ENCODE results near the gene CTNNA3.

CTNNA3 gene

DNA sequence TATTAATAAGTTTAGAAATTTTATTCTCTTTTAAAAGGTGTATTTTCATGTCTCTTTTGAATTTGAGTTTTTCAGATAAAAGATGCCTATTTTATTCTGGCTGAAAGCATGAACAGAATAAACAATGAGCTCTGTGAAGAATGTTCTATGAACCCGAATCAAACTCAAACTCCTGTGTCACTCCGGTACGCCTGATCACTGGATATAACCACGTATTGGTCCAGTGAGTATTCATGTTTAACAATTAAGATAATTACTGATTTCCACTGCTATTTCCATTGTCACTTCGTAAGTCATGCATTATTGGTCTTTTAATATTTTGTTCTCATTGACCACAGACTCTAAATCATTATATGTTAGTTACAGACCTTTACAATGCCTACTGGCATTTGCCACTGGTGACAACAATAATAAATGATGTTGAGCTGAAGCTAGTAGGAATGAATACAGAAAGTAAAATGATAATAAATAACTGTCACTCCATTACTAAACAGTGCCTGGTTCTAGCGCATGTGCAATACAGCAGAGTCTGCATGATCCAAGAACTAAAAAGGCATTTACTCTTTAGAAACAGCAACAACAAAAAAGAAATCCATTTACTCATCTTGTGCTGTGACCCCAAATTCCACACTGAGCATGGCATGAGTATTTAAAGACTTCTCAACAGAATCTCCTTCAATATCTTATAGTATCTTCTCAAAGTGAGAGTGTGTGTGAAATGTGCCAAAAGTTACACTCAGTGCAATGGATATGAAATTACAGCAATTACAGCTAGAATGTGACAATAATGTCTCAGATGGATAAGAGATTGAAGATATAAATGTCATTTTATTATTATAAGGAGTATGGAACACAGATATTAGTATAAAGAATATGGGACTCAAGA is 1597.2 kb downstream of the CTNNA3 start:
- in situ Hi-C loops (cut with MboI; ENCODE audit: low pct_unique_long_range_greater_than_20kb, low sequenced_read_pairs, unreplicated experiment) = no loop called here
- no peak for DNase-seq (ENCODE audit: low spot score)
- TF ChIP-seq, protein P1, sequence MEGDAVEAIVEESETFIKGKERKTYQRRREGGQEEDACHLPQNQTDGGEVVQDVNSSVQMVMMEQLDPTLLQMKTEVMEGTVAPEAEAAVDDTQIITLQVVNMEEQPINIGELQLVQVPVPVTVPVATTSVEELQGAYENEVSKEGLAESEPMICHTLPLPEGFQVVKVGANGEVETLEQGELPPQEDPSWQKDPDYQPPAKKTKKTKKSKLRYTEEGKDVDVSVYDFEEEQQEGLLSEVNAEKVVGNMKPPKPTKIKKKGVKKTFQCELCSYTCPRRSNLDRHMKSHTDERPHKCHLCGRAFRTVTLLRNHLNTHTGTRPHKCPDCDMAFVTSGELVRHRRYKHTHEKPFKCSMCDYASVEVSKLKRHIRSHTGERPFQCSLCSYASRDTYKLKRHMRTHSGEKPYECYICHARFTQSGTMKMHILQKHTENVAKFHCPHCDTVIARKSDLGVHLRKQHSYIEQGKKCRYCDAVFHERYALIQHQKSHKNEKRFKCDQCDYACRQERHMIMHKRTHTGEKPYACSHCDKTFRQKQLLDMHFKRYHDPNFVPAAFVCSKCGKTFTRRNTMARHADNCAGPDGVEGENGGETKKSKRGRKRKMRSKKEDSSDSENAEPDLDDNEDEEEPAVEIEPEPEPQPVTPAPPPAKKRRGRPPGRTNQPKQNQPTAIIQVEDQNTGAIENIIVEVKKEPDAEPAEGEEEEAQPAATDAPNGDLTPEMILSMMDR (IDR thresholded peaks at IDR 0.05; ENCODE audit: extremely low read depth, insufficient read depth, missing control alignments) = no peak

DNA sequence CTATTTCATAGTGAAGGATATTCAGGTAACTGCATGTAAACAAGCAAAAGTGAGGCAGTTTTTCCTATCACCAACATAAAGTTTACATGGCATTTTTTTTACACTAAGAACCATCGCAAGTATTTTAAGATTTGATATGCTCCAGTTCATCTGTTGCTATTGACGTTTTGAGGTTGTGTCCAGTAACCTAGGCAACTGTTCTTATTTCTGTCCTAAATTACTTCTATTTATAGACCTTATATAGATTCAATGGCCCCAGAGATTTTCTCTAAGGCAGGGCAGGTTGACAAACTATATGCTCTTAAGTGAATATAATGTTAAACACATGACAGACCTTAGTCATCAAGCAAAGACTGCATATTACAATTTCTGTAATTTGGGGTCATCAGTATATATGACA is 1600.4 kb downstream of the CTNNA3 start:
- no peak for DNase-seq (ENCODE audit: low spot score)
- in situ Hi-C loops (cut with MboI; ENCODE audit: low pct_unique_long_range_greater_than_20kb, low sequenced_read_pairs, unreplicated experiment) = no loop called here
- TF ChIP-seq, protein P1 (IDR thresholded peaks at IDR 0.05; ENCODE audit: extremely low read depth, insufficient read depth, missing control alignments) = no peak

GRCh38 chr10:66085906-66086305 is 1610.1 kb downstream of the CTNNA3 start:
- TF ChIP-seq, protein P1 (IDR thresholded peaks at IDR 0.05; ENCODE audit: extremely low read depth, insufficient read depth, missing control alignments) = no peak
- no peak for DNase-seq (ENCODE audit: low spot score)
- in situ Hi-C loops (cut with MboI; ENCODE audit: low pct_unique_long_range_greater_than_20kb, low sequenced_read_pairs, unreplicated experiment) = no loop called here

DNA sequence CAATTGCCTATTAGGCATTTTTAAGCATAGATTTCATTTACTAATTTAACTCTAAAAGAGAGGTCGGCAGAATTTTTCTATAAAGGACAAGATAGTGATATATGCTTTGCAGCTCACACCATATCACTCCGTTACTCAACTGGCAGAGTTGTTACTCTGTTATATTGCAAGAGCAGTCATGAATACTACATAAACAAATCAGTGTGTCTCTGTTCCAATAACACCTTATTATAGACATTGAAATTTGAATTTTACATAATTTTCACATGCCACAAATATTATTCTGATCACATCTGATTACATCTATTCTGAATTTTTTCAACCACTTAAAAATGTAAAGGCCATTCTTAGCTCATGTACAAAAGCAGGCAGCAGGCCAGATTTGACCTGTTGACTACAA is 1624.1 kb downstream of the CTNNA3 start:
- TF ChIP-seq, protein P1 (IDR thresholded peaks at IDR 0.05; ENCODE audit: extremely low read depth, insufficient read depth, missing control alignments) = no peak

GRCh38 chr10:66058594-66058993 is 1637.4 kb downstream of the CTNNA3 start:
- no peak for DNase-seq (ENCODE audit: low spot score)
- TF ChIP-seq, protein P1 (IDR thresholded peaks at IDR 0.05; ENCODE audit: extremely low read depth, insufficient read depth, missing control alignments) = no peak
- in situ Hi-C loops (cut with MboI; ENCODE audit: low pct_unique_long_range_greater_than_20kb, low sequenced_read_pairs, unreplicated experiment) = no loop called here

More for the DNA sequence above, 1624.1 kb downstream of the CTNNA3 start:
- in situ Hi-C loops (cut with MboI; ENCODE audit: low pct_unique_long_range_greater_than_20kb, low sequenced_read_pairs, unreplicated experiment) = no loop called here
- no peak for DNase-seq (ENCODE audit: low spot score)

DNA sequence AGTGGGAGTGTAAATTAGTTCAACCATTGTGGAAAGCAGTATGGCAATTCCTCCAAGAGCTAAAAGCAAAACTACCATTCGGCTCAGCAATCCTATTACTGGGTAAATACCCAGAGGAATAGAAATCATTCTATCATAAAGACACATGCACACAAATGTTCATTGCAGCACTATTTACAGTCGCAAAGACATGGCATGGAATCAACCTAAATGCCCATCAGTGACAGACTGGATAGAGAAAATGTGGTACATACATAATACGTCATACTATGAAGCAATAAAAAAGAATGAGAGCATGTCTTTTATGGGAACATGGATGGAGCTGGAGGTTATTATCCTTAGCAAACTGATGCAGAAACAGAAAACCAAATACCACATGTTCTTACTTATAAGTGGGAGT is 1646.7 kb downstream of the CTNNA3 start:
- in situ Hi-C loops (cut with MboI; ENCODE audit: low pct_unique_long_range_greater_than_20kb, low sequenced_read_pairs, unreplicated experiment) = no loop called here
- no peak for DNase-seq (ENCODE audit: low spot score)
- TF ChIP-seq, protein P1 (IDR thresholded peaks at IDR 0.05; ENCODE audit: extremely low read depth, insufficient read depth, missing control alignments) = no peak
